CD4-positive, alpha-beta T cell treated with Interleukin-17A for 4 hours (primary cell): Measurements from ENCODE around the gene FTL.
"Not testable (repeated sequence)": the region's sequence is repeated elsewhere in the genome, so short reads cannot be mapped to it uniquely, and the experiment has no call there.

Experiments
- DNase-seq: peaks from one replicate; pipeline ENCODE4 v3.0.0-alpha.2; 2020; ENCODE audit warnings: mixed read lengths

FTL gene

GRCh38 chr19:48965040-48965805 is at the start of gene FTL:
Gene FTL, plus strand, starts transcription at chr19:48965309. Its CDS starts 199 bp downstream, at chr19:48965508.
- peak; percentile 94 for DNase-seq

GRCh38 chr19:48915757-48916156 is 49.4 kb upstream of the FTL start:
- DNase-seq: no peak

DNA sequence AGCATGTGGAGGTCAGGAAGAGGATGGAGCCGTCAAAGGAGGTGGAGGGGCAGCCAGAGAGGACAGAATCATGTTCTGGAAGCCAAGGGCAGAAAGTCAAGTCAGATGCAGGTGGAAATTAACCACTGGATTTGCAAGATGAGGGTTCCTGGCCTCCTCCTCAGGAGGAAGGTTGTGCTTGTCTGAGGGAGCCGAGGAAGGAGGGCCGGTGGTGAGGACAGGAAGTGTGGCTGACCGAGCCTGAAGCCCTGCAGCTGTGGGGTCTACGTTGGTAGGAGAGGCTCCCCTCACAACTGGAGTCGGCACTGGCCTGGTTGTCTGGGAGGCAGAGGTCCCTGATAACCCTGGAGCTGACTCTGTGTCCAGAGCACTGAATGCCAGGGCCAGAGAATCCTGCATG is 47.0 kb upstream of the FTL start:
- DNase-seq: no peak

- DNase-seq: no peak
Measured at GRCh38 chr19:48918801-48919247, 46.3 kb upstream of the FTL start.

GRCh38 chr19:48919271-48919670 is 45.8 kb upstream of the FTL start:
- DNase-seq: not testable (repeated sequence)

GRCh38 chr19:48920949-48921348 is 44.2 kb upstream of the FTL start:
- no peak for DNase-seq

DNA sequence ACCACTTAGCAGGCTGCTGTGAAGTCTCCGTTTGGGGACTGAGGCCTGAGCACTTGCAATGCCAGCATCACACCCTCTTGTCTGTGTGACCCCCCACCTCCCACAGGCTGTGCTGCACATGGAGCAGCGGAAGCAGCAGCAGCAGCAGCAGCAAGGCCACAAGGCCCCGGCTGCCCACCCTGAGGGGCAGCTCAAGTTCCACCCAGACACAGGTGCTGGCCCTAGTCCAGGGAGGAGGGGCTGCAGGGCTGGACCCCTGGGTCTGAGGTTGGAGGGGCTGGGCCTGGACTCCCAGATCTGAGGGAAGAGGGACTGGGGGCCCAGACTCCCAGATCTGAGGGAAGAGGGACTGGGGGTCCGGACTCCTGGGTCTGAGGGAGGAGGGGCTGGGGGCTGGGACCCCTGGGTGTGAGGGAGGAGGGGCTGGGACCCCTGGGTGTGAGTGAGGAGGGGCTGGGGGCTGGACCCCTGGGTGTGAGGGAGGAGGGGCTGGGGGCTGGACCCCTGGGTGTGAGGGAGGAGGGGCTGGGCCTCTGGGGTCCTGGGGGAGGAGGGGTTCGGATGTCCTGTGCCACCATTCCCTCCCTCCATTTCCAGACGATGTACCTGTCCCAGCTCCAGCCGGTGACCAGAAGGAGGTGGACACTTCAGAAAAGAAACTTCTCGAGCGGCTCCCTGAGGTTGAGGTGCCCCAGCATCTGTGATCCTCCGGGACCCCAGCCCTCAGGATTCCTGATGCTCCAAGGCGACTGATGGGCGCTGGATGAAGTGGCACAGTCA is 43.2 kb upstream of the FTL start:
- no peak for DNase-seq

- no peak for DNase-seq
Measured at GRCh38 chr19:48922548-48923490, 42.3 kb upstream of the FTL start.

DNA sequence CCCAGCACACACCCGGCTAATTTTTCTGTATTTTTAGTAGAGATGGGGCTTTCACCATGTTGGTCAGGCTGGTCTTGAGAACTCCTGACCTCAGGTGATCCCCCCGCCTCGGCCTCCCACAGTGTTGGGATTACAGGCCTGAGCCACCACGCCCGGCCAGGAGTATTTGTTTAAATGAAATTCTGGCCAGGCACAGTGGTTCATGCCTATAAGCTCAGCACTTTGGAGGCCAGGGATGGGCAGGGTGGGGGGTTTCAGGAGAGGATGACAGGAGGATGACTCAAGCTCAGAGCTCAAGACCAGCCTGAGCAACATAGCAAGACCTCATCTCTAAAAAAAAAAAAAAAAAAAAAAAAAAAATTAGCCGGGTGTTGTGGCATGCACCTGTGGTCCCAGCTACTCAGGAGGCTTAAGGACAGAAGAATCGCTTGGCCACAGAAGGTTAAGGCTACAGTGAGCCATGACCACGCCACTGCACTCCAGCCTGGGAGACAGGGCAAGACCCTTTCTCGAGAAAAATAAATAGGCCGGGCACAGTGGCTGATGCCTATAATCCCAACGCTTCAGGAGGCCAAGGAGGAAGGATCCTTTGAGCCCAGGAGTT is 39.8 kb upstream of the FTL start:
- DNase-seq: no peak

- DNase-seq: not testable (repeated sequence)
Measured at GRCh38 chr19:48925890-48926289, 39.2 kb upstream of the FTL start.

GRCh38 chr19:48926909-48927308 is 38.2 kb upstream of the FTL start:
- DNase-seq: peak; percentile 25

- not testable (repeated sequence) for DNase-seq
Measured at GRCh38 chr19:48927692-48928091, 37.4 kb upstream of the FTL start.

- no peak for DNase-seq
Measured at GRCh38 chr19:48928164-48929025, 36.7 kb upstream of the FTL start.

GRCh38 chr19:48933382-48933932 is 31.7 kb upstream of the FTL start, which contains the start of gene DHDH:
Gene DHDH, plus strand, starts transcription at chr19:48933699. Its CDS starts 23 bp downstream, at chr19:48933722.
- peak; percentile 96 for DNase-seq

DNA sequence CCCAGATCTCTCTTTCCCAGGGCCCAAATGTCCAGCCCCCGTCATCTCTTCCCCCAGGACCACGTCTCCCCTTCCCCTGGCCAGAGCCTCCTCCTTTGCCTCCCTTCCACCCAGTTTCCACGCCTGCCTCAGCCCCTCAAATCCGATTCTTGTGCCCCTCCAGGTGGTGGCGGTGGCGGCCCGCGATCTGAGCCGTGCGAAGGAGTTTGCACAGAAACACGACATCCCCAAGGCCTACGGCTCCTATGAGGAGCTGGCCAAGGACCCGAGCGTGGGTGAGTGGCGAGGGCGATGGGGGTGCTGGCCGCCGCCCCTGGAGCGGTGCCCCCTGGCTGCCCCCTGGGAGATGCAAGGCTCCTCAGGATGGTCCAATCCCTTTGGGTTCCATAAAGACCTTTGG is 30.3 kb upstream of the FTL start:
- DNase-seq: no peak

DNA sequence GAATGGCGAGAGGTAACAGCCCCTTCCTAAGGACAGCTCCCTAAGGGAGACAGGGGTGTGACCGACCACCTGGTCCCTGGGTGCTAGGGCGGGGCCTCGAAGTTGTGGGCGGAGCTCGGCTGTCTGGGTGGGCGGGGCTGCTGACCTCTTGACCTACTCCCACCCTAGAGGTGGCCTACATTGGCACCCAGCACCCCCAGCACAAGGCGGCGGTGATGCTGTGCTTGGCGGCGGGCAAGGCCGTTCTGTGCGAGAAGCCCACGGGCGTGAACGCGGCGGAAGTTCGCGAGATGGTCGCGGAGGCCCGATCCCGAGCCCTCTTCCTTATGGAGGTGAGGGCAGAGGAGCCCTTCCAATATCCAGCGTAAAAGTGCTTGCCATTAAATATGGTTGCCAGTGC is 29.2 kb upstream of the FTL start:
- no peak for DNase-seq

DNA sequence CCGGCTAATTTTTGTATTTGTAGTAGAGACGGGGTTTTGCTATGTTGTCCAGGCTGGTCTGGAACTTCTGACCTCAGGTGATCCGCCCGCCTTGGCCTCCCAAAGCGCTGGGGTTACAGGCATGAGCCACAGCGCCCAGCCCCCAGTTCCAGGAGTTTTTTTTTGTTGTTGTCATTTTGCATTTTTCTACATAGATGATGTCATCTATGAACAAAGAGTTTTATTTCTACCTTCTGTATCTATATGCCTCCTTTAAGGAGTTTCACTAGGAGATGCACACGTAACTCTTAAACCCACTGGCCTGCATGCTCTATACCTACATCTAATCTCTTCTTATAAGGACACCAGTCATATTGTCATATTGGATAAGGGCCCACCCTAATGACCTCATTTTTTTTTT is 26.9 kb upstream of the FTL start:
- no peak for DNase-seq

DNA sequence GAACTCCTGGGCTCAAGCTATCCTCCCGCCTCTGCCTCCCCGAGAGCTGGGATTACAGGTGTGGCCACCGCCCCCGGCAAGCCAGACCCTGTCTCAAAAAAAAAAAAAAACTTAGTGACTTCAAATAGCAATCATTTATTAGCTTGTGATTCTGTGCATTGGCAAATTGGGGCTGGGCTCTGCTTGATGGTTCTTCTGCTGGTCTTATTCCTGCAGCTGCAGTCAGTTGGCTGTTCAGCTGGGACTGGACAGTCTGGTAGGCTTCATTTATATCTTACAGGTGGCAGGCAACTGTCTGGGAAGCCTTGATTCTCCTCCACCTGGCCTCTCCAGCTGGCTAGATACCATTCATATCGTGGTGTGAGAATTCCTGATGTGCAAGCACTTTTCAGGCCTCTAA is 24.2 kb upstream of the FTL start:
- no peak for DNase-seq

- no peak for DNase-seq
Measured at GRCh38 chr19:48943081-48943480, 22.0 kb upstream of the FTL start.

GRCh38 chr19:48945415-48945814 is 19.7 kb upstream of the FTL start:
- no peak for DNase-seq

- DNase-seq: no peak
Measured at GRCh38 chr19:48945817-48946216, 19.3 kb upstream of the FTL start.
